Lower leg skin (tissue), 4 donors: Measurements from ENCODE around the gene MOB1A. TPM values are rescaled to one million over a fixed set of nuclear protein-coding genes. Genes with fewer than 3 reads are reported as not detected.

ENCODE experiments used
- DNase-seq, 2 donors: peaks; one replicate each; pipeline ENCODE4 v3.0.0-alpha.2; 2019; ENCODE audit warnings: low spot score in 2 of 2
- H3K4me3 ChIP-seq: fragments of 200-600 bp; sonication (generic); 2 replicates; pipeline ENCODE4 v1.5.1; 2017; ENCODE audit warnings: mild to moderate bottlenecking, low read depth; ENCODE audit not compliant: poor library complexity, severe bottlenecking
- POLR2A ChIP-seq, 2 donors: fragments of 450-650 bp; IDR thresholded peaks; one replicate each; pipeline ENCODE4 v1.6.1; 2016 to 2017; ENCODE audit warnings: antibody characterized with exemption in 2 of 2, mild to moderate bottlenecking in 1 of 2, moderate library complexity in 1 of 2
- WGBS, 2 donors: methylation state at CpG; one replicate each; pipeline ENCODE4 v1.1.5; 2018; 5-methylcytosine and 5-hydroxymethylcytosine counted together
- intact Hi-C: fragments of 100-400 bp; cut with DNase I; formaldehyde crosslinking; loops from one replicate; pipeline ENCODE4 v1.15.0; 2023; ENCODE audit warnings: low total_unique reads
- total RNA-seq, 4 donors: library from RNA; depleted of rRNA; stranded (reverse); fragments of >200 nt; gene quantifications; one replicate each; pipeline ENCODE4 v1.1.0, GENCODE V29; 2016
- TF ChIP-seq, protein P1 (sequence below), 3 donors: fragments of 450-650 bp; IDR thresholded peaks; one replicate each; pipeline ENCODE4 v1.5.1; 2016; ENCODE audit warnings: antibody characterized with exemption in 3 of 3, mild to moderate bottlenecking in 3 of 3, moderate library complexity in 2 of 3

Gene MOB1A
- total RNA-seq, 4 donors from 2014 or later: 62.7 to 90.8 (median 76.6) TPM

- WGBS, 2 donors: 93% methylated on average over 3 of the region's 3 CpGs
- no peak for DNase-seq
- intact Hi-C loops: no loop called here
- no peak for TF ChIP-seq POLR2A (IDR thresholded peaks at IDR 0.05)
- TF ChIP-seq, protein P1, sequence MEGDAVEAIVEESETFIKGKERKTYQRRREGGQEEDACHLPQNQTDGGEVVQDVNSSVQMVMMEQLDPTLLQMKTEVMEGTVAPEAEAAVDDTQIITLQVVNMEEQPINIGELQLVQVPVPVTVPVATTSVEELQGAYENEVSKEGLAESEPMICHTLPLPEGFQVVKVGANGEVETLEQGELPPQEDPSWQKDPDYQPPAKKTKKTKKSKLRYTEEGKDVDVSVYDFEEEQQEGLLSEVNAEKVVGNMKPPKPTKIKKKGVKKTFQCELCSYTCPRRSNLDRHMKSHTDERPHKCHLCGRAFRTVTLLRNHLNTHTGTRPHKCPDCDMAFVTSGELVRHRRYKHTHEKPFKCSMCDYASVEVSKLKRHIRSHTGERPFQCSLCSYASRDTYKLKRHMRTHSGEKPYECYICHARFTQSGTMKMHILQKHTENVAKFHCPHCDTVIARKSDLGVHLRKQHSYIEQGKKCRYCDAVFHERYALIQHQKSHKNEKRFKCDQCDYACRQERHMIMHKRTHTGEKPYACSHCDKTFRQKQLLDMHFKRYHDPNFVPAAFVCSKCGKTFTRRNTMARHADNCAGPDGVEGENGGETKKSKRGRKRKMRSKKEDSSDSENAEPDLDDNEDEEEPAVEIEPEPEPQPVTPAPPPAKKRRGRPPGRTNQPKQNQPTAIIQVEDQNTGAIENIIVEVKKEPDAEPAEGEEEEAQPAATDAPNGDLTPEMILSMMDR (IDR thresholded peaks at IDR 0.05): no peak
- no peak overlapping the region for H3K4me3 ChIP-seq
Observed at GRCh38 chr2:74212702-74213410, 34.2 kb upstream of the MOB1A start.

GRCh38 chr2:74206180-74206688, 27.6 kb upstream of the MOB1A start:
- 47 to 61% methylated on average over 5 to 6 of the region's 6 CpGs for WGBS, 2 donors
- intact Hi-C loops: no loop called here
- no peak overlapping the region for H3K4me3 ChIP-seq
- peak in 1 of 2 donors; percentile 59 for DNase-seq
- no peak for TF ChIP-seq POLR2A (IDR thresholded peaks at IDR 0.05)
- TF ChIP-seq, protein P1 (IDR thresholded peaks at IDR 0.05): no peak

- peak; percentile 34 to 84 for DNase-seq
- H3K4me3 ChIP-seq: no peak overlapping the region
- no peak for TF ChIP-seq POLR2A (IDR thresholded peaks at IDR 0.05)
- TF ChIP-seq, protein P1 (IDR thresholded peaks at IDR 0.05): no peak
- intact Hi-C loops: no loop called here
- 41 to 64% methylated on average over 6 of the region's 6 CpGs for WGBS, 2 donors
Observed at GRCh38 chr2:74205596-74205995, 26.9 kb upstream of the MOB1A start.

DNA sequence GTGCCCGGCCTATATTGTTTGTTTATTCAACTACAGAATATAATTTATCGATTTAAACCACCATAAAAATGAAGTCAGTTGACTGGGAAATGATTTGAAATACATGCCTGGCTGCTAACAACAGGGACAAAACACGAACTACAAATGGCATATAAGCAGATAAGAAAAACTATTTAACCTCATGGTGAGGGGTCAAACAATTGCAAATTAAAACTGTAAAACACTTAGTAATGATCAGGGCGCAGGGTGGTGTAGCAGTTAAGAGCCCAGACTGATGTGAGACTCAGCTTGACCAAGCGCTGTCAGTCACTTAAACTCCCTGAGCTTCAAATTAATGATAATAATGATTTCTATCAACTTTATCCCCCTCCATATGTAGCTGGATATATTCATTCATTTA, 26.4 kb upstream of the MOB1A start:
- TF ChIP-seq, protein P1 (IDR thresholded peaks at IDR 0.05): no peak
- no peak for TF ChIP-seq POLR2A (IDR thresholded peaks at IDR 0.05)
- no peak overlapping the region for H3K4me3 ChIP-seq
- 87 to 88% methylated on average over 5 of the region's 5 CpGs for WGBS, 2 donors
- intact Hi-C loops: no loop called here
- DNase-seq: peak in 1 of 2 donors; percentile 37

- DNase-seq: no peak
- 96 to 97% methylated on average over 3 of the region's 3 CpGs for WGBS, 2 donors
- intact Hi-C loops: no loop called here
Observed at GRCh38 chr2:74204436-74204835, 25.8 kb upstream of the MOB1A start.

More at GRCh38 chr2:74204436-74204835, 25.8 kb upstream of the MOB1A start:
- H3K4me3 ChIP-seq: no peak overlapping the region
- TF ChIP-seq, protein P1 (IDR thresholded peaks at IDR 0.05): no peak
- no peak for TF ChIP-seq POLR2A (IDR thresholded peaks at IDR 0.05)
